GM18867 (cell line): ENCODE measurements around the gene NTM.
A peak's percentile ranks its signal among the peaks of the same experiment; 100 is the strongest.

Source experiments
- ATAC-seq: cut with Tn5 transposase; IDR thresholded peaks from one replicate; pipeline ENCODE4 v1.9.1; 2021; ENCODE audit warnings: mild to moderate bottlenecking, moderate library complexity; ENCODE audit not compliant: unreplicated experiment

Gene NTM

GRCh38 chr11:132024587-132025295 lies 654.3 kb downstream of the NTM start:
- peak; percentile 97 for ATAC-seq

DNA sequence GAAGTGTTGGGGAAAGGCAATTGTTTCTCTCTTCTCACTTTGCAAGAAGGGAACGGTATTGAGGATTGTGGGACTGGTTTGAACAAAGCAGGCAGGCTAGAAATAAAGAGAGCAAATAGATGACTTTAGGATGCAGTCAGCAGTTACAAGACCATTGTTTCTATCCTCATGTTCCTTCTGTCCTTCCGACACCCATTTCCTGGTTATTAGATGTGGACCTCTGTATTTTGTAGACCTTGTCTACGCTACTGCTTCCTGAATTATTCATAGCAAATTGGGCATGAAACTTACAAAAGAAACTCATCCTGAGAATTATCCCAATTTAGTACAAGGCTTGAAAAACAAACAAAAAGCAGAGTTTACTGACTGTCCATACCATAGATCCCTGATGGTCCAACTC lies 656.3 kb downstream of the NTM start:
- ATAC-seq = no peak

DNA sequence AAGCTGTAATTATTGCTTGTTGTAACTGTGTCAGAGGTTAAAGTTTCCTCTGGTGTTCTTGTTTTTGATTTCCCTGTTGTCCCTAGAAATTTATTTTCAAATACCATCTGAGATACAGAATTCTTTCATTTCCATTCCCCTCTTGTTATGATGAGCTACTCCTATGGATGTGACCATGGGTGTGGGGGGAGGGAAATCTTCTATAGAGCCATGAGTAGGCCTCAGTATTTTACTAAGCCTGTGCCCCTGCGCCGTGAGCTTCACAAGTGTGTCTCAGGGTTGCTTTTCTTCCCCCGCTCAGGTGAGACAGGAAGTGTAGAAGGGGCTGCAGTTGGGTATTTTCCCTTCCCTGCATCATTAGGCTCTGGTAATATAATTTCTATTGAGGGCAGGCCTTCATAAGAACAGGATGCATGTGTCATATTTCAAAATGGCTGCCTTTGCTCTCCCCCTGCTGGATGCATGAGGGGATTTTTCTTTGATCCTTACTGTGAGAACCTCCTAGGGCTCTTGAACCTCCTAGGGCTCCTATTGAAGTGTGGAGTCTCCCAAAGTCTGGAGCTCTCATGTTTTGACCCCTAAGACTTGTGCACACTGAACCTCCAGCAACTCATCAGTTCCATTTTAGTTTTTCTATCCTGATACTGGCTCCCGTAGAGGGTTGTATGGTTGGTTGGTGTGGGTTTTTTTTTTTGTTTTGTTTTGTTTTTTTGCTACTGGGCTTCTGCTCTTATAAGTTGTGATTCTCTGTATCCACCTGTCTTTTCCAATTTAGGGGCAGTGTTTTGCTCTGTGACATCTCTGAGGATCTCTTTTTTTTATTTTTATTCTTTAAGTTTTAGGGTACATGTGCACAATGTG lies 658.2 kb downstream of the NTM start:
- ATAC-seq = peak; percentile 67

GRCh38 chr11:132030896-132031295 lies 660.5 kb downstream of the NTM start:
- ATAC-seq = no peak

- ATAC-seq = no peak
Observed at GRCh38 chr11:132032555-132032954, 662.1 kb downstream of the NTM start.

GRCh38 chr11:132033051-132033450 lies 662.6 kb downstream of the NTM start:
- no peak for ATAC-seq

- ATAC-seq = no peak
Observed at GRCh38 chr11:132035228-132035627, 664.8 kb downstream of the NTM start.

DNA sequence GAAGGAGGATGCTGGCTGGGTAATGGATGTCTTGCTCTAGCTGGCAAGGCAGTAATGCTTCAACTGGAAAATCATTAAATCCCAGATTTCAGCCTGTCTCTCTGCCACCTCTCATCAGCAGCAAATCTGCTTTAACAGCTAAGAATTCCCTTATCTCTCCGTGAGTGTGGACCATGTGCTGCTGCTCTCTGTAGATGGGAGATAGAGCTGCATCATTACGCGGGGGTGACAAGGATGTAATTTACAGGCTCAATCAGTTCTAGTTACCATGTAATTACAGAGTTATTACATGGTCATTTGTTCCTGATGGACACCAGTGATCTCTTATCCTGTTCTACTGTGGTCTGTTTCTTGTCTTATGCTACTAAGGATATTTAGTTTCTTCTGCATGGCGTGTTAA lies 665.4 kb downstream of the NTM start:
- ATAC-seq = no peak

DNA sequence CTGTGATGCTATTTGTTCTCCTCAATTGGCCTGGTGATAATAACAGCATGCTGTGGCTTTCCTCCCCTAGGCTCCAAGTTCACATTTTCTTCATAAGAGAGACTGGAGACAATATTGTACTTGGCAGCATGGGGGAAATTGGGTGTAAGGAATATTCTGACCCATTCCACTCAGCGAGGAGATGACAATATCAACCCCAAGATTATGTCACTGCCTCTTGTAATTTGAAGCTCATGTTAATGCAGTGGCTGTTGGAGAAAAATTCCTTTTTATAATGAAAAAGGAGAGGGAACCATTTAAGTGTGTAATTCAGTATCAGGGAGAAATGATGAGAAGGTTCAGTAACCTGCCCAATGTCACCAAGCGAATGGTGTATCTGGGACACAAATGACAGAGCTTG lies 665.8 kb downstream of the NTM start:
- no peak for ATAC-seq

DNA sequence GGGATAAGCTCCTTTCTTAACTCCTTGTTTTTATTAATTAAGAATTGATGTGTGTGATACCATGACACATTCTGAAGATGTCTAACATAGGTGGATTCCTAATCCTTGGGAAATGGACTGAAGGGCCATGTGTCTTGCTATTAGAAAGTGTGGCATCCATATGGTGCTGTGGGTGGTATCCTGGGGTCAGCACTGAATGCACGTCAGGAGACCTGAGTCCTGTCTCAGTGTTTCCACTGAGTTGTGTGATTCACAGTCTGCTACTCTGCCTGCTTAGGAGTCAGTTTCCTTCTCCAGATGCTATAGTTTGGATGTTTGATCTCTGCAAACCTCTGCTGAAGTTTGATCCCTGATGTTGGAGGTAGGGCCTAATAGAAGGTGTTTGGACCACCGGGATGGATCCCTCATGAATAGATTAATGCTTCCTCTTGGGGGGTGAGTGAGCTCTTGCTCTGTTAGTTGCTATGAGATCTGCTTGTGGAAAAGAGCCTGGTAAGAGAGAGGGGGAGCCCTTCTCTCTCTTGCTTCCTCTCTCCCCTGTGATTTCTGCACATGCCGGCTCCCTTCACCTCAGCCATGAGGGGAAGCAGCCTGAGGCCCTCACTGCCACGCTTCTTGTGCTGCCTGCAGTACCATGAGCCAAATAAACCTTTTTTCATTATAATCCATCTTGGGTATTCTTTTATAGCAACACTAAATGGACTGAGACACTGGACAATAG lies 666.5 kb downstream of the NTM start:
- ATAC-seq = no peak

DNA sequence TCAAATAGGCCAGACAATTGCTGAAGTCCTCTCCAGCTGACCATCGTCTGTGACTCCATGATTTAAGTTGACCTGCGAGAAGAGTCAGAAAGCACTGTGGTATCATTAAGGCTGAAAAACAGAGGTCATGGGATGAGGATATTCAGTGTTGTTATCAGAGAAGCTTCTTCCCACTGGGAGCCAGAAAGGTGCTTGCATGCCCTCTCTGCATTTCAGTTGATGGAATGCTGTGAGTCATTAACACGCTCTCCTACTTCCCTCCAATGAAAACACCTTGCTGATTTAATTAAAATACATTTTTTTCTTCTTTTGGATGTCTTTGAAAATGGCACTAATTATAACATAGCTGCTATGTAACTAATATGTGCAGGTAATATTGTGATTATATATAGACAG lies 667.0 kb downstream of the NTM start:
- no peak for ATAC-seq

GRCh38 chr11:132037956-132038355 lies 667.5 kb downstream of the NTM start:
- no peak for ATAC-seq

DNA sequence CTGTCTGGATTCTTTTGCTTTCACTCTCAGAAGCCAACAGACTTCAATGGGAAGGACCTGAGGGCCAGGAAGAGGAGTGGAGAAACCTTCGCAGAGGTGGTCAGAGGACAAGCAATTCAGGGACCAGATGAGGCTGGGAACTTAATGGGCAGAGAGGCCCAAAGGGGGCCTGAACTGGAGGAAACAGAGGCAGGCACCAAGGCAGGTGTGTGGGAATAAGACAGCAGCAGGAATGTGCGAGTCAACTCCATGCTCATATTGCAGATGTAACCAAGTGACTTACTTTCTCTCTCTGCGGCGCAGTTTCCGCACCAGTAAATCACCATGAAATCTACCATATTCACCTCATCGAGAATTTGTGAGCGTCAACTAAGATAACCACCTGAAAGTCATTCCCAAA lies 669.1 kb downstream of the NTM start:
- no peak for ATAC-seq

DNA sequence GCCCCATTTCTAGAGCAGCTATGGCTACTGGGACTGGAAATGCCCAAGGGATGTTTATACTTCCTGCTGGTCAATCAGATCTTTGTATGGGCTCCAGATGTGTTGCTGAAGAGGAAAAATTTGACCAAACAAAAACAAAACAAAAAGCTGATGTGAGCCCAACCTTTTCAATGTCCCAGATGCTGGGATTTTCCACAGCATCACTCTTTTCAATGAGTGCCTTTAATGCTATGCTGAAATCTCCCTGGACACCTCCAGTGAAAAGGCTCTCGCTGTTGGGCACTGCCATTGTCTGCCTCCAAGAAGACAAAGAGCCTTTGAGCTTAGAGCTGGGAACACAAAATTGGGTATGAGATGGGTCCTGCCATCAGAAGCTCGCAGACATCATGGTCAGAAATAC lies 671.9 kb downstream of the NTM start:
- no peak for ATAC-seq

GRCh38 chr11:132043714-132044113 lies 673.3 kb downstream of the NTM start:
- ATAC-seq = no peak

- ATAC-seq = no peak
Observed at GRCh38 chr11:132045107-132045506, 674.7 kb downstream of the NTM start.

DNA sequence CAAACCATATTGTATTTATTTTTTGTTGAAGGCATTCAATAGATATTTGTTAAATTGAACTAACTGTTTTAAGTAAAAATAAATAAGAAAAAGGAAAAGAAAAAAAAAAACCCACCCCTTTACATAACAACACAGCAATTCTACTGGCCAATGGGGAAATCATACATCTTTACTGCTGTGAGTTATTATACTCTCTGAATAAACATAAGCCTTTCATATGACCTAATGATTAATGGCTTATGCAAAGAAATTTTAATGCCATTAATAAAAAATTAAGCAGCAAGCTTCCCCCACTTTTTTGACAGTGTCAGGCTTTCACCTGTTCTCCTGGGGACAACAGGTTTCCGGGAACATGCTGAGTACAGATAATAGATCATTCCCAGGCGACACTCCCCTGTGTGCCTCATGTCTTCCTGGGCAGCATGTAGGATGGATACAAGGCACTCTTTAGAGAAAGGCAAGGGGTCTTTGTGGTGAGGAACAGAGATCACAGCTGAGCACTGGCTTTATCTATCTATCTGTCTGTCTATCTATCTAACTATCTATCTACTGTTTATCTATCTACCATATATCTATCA lies 676.0 kb downstream of the NTM start:
- no peak for ATAC-seq

- no peak for ATAC-seq
Observed at GRCh38 chr11:132047167-132047566, 676.8 kb downstream of the NTM start.

DNA sequence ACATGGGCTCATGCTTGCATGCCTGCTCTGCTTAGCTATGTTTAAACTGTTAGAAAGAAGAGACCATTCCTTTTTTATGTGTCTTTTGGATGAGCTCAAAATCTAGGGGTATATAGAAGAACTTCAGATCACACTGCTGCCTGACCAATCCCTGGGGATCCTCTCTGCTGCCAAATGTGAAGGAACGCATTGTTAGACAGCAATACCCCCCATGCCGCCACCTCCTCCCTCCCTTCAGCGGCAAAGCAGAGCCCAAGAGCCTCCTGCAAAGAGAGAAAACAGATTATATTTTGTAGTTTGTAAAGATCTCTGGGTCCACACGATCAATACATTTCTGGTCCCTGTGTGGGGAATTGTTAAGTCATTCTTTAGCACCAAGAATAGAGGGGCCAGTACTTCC lies 677.6 kb downstream of the NTM start:
- ATAC-seq = no peak

DNA sequence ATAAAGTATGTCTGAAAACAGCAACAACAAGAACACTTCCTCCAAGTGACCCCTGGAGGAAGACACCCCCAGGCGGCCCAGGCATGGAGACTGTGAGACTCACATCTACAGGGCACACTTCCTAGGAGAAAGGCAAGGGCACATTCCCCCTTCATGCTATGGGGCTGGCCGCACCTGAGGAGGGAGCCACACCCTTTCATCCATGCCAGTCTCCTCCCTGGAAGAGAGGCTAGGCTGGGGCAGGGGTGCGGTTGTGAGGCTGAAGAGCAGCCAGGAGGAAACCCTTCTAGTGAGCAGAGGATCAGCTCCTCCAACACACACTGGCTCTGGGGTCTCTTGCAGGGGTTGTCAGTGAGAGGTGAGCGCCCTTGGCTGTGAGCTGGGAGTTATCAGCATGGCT lies 678.8 kb downstream of the NTM start:
- ATAC-seq = no peak

- no peak for ATAC-seq
Observed at GRCh38 chr11:132050049-132050448, 679.6 kb downstream of the NTM start.
